ENCODE data around the gene SH3BGRL2. TPM values are rescaled to one million over a fixed set of nuclear protein-coding genes. Genes with fewer than 3 reads are reported as not detected.
A peak's percentile ranks its signal among the peaks of the same experiment; 100 is the strongest.

Gene SH3BGRL2
- total RNA-seq, 6 experiments from 2014 or later: 0.14 to 0.43 (median 0.23) TPM

- H3K36me3 Mint-ChIP-seq (ENCODE audit: low read depth): no peaks in the 10 kb centered on the region
- H3K9me3 Mint-ChIP-seq: no peaks in the 10 kb centered on the region
- H3K4me1 Mint-ChIP-seq (ENCODE audit: low read depth): peaks cover 7% of the 10 kb centered on the region
- DNase-seq: no peak
- H3K4me3 Mint-ChIP-seq: no peak overlapping the region
- H3K27me3 Mint-ChIP-seq (ENCODE audit: insufficient read depth): peaks cover 2% of the 10 kb centered on the region; the same call in 1 of the 2 replicates
- H3K27ac Mint-ChIP-seq: no peak overlapping the region
- no peak for TF ChIP-seq CTCF (IDR thresholded peaks at IDR 0.05)
Measured at GRCh38 chr6:79598012-79598411, 33.1 kb upstream of the SH3BGRL2 start.

- Mint-ChIP-seq H3K27ac (no peak overlapping the region), H3K9me3 (no peaks in the 10 kb centered on the region), H3K36me3 (ENCODE audit: low read depth) (no peaks in the 10 kb centered on the region), H3K4me1 (ENCODE audit: low read depth) (peaks cover 7% of the 10 kb centered on the region), H3K27me3 (ENCODE audit: insufficient read depth) (peaks cover 2% of the 10 kb centered on the region; the same call in 1 of the 2 replicates), H3K4me3 (no peak overlapping the region)
- no peak for DNase-seq
- TF ChIP-seq CTCF (IDR thresholded peaks at IDR 0.05): no peak
Measured at GRCh38 chr6:79599725-79600259, 31.3 kb upstream of the SH3BGRL2 start.

GRCh38 chr6:79600313-79600712, 30.8 kb upstream of the SH3BGRL2 start:
- Mint-ChIP-seq H3K4me1 (ENCODE audit: low read depth) (peaks cover 7% of the 10 kb centered on the region), H3K9me3 (no peaks in the 10 kb centered on the region), H3K4me3 (no peak overlapping the region), H3K36me3 (ENCODE audit: low read depth) (no peaks in the 10 kb centered on the region), H3K27ac (no peak overlapping the region), H3K27me3 (ENCODE audit: insufficient read depth) (peaks cover 2% of the 10 kb centered on the region; the same call in 1 of the 2 replicates)
- no peak for DNase-seq
- TF ChIP-seq CTCF (IDR thresholded peaks at IDR 0.05): no peak

GRCh38 chr6:79600812-79601609, 30.1 kb upstream of the SH3BGRL2 start:
- Mint-ChIP-seq H3K27ac (no peak overlapping the region), H3K4me3 (no peak overlapping the region), H3K27me3 (ENCODE audit: insufficient read depth) (peaks cover 2% of the 10 kb centered on the region; the same call in 1 of the 2 replicates), H3K9me3 (no peaks in the 10 kb centered on the region), H3K4me1 (ENCODE audit: low read depth) (peaks cover 7% of the 10 kb centered on the region), H3K36me3 (ENCODE audit: low read depth) (no peaks in the 10 kb centered on the region)
- TF ChIP-seq CTCF (IDR thresholded peaks at IDR 0.05): no peak
- peak; percentile 60 for DNase-seq

- Mint-ChIP-seq H3K27ac (no peak overlapping the region), H3K4me1 (ENCODE audit: low read depth) (peaks cover 7% of the 10 kb centered on the region), H3K4me3 (no peak overlapping the region), H3K36me3 (ENCODE audit: low read depth) (no peaks in the 10 kb centered on the region), H3K9me3 (no peaks in the 10 kb centered on the region), H3K27me3 (ENCODE audit: insufficient read depth) (no peaks in the 10 kb centered on the region)
- DNase-seq: no peak
- TF ChIP-seq CTCF (IDR thresholded peaks at IDR 0.05): no peak
Measured at GRCh38 chr6:79602859-79603258, 28.3 kb upstream of the SH3BGRL2 start.
